ENCODE data around the gene TRIO. TPM values are rescaled to one million over a fixed set of nuclear protein-coding genes. Genes with fewer than 3 reads are reported as not detected.

Gene TRIO
- total RNA-seq, 1 donor from 2014 or later, result 148 TPM

DNA sequence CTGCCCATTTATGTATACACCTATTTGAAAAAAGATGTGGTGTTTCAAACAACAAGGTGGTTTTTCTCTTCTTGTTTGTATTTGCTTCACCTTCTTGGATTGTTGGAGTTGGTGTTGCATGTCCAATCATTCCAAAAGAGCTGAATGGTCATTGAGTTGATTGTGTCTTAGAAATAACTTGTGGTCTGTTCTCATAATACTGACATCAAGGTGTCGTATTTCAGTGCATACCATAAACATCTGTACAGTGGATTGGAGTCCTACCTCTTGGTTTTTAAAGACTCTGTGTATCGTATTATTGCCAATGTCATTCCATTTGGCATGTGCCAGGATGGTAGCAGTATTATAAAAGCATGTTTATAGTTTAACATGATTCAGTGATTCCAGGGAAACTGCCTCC is 73.2 kb downstream of the TRIO start:
- intact Hi-C loops (cut with DNase I), result no loop called here
- no peak for ATAC-seq
- no peaks in the 10 kb centered on the region for H3K9me3 ChIP-seq

DNA sequence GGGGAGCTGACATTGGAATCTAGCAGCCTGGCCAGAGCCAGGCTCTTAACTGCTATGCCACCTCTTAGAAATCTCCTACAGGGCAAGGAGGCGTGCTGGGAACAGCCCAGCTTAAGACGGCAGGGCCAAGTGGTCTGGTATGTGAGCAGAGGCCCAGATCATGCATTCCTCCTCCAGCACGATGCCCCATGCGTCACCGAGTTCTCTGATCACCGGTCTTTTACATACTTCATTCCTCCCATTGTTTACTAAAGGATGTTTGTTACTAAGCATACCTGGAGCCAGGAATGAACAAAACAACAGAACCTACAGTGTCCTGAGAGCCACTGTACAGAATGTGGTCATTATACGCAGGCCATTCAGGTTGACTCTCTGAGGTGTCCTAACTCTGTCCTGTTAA is 73.8 kb downstream of the TRIO start:
- H3K4me1 ChIP-seq, result peaks cover 82% of the 10 kb centered on the region

More for the DNA sequence above, 73.2 kb downstream of the TRIO start:
- peak overlapping the region; percentile 80 for H3K27ac ChIP-seq
- H3K4me1 ChIP-seq, result peaks cover 86% of the 10 kb centered on the region
- no peak for DNase-seq
- TF ChIP-seq, protein P1, sequence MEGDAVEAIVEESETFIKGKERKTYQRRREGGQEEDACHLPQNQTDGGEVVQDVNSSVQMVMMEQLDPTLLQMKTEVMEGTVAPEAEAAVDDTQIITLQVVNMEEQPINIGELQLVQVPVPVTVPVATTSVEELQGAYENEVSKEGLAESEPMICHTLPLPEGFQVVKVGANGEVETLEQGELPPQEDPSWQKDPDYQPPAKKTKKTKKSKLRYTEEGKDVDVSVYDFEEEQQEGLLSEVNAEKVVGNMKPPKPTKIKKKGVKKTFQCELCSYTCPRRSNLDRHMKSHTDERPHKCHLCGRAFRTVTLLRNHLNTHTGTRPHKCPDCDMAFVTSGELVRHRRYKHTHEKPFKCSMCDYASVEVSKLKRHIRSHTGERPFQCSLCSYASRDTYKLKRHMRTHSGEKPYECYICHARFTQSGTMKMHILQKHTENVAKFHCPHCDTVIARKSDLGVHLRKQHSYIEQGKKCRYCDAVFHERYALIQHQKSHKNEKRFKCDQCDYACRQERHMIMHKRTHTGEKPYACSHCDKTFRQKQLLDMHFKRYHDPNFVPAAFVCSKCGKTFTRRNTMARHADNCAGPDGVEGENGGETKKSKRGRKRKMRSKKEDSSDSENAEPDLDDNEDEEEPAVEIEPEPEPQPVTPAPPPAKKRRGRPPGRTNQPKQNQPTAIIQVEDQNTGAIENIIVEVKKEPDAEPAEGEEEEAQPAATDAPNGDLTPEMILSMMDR (IDR thresholded peaks at IDR 0.05), result no peak
- H3K4me3 ChIP-seq, result no peak overlapping the region
- no peaks in the 10 kb centered on the region for H3K36me3 ChIP-seq
- H3K27me3 ChIP-seq (ENCODE audit: low read depth), result no peaks in the 10 kb centered on the region

DNA sequence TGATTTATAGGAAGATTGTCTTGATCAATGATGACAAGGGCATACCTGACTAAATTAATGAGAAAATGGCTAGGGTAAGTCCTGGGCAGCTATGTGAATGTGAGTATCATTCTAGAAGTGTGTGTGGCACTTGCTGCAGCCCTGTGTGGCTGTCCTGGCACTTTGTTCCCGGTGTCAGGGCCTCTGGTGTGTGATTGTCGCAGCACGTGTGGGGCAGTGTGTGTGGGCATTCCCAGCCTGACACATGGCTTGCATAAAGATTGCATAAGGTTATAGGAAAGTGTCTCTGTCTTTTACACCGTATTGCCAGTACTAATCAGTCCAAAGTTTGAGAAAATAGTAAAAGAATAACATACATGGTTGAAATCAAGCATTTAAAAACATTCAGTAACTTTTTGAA is 74.4 kb downstream of the TRIO start:
- intact Hi-C loops (cut with DNase I), result no loop called here

More for the DNA sequence above, 73.8 kb downstream of the TRIO start:
- TF ChIP-seq, protein P1 (IDR thresholded peaks at IDR 0.05), result no peak
- peak; percentile 82 for DNase-seq
- intact Hi-C loops (cut with DNase I), result no loop called here
- ATAC-seq, result peak; percentile 80 to 90
- peak overlapping the region; percentile 80 for H3K27ac ChIP-seq
- H3K36me3 ChIP-seq, result no peaks in the 10 kb centered on the region
- no peaks in the 10 kb centered on the region for H3K9me3 ChIP-seq
- H3K4me3 ChIP-seq, result no peak overlapping the region
- H3K27me3 ChIP-seq (ENCODE audit: low read depth), result no peaks in the 10 kb centered on the region

DNA sequence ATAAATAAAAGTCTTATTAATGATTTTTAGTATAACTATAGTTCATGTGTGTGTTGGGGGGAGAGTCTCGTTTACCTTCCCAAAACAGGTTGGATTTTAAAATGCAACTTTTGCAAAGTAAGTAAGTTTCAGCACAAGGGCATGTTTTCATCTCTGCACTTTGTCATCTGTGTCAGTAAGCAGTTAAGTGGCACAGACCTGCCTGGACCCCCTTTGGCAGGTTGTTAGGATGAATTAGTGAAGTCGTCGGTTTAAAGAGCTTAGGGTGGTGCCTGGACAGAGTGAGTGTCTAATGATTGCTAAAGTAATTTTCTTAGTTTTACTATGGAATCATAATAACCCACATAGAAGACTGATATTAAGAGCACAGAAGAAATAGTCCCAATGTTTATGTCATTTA is 74.9 kb downstream of the TRIO start:
- Histone ChIP-seq H3K4me1 (peaks cover 75% of the 10 kb centered on the region), H3K27me3 (ENCODE audit: low read depth) (no peaks in the 10 kb centered on the region), H3K9me3 (no peaks in the 10 kb centered on the region), H3K4me3 (no peak overlapping the region), H3K36me3 (no peaks in the 10 kb centered on the region), H3K27ac (peak overlapping the region; percentile 80)
- DNase-seq (no peak), ATAC-seq (no peak)
- intact Hi-C loops (cut with DNase I), result no loop called here
- TF ChIP-seq, protein P1 (IDR thresholded peaks at IDR 0.05), result no peak

More for the DNA sequence above, 74.4 kb downstream of the TRIO start:
- Histone ChIP-seq H3K36me3 (no peaks in the 10 kb centered on the region), H3K4me3 (no peak overlapping the region), H3K27me3 (ENCODE audit: low read depth) (no peaks in the 10 kb centered on the region), H3K9me3 (no peaks in the 10 kb centered on the region), H3K4me1 (peaks cover 75% of the 10 kb centered on the region), H3K27ac (peak overlapping the region; percentile 80)
- TF ChIP-seq, protein P1 (IDR thresholded peaks at IDR 0.05), result no peak
- ATAC-seq, result peak; percentile 25
- DNase-seq, result no peak

DNA sequence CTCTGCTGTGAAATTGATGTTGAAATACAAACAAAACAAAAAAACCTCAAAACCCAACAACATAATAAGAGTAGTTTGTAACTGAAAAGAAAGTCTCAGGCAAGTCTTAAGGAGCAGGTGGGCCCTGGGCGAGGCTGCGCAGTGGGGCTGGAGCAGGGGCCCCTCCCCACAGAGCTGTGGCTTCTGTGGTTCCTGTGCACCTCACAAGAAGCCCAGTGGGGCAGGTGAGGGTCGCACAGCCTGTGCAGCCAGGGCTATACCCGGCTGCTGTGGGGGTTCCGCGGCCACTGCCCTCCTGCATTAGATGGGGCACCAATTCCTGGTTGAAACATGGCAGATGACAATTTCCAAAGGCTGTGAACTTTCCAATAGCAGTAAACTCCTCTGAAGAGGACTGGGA is 75.3 kb downstream of the TRIO start:
- Histone ChIP-seq H3K4me1 (peaks cover 75% of the 10 kb centered on the region), H3K27me3 (ENCODE audit: low read depth) (no peaks in the 10 kb centered on the region), H3K36me3 (no peaks in the 10 kb centered on the region), H3K4me3 (no peak overlapping the region), H3K9me3 (no peaks in the 10 kb centered on the region), H3K27ac (peak overlapping the region; percentile 80)
- DNase-seq (no peak), ATAC-seq (peak; percentile 3 to 43)
- intact Hi-C loops (cut with DNase I), result no loop called here
- TF ChIP-seq, protein P1 (IDR thresholded peaks at IDR 0.05), result no peak
